ENCODE data around the gene POGLUT3.
A peak's percentile ranks its signal among the peaks of the same experiment; 100 is the strongest.

POGLUT3 gene

GRCh38 chr11:108498816-108499408 lies 728 bp upstream of the POGLUT3 start:
- DNase-seq: no peak

GRCh38 chr11:108497317-108498045 lies 703 bp downstream of the POGLUT3 start:
- peak in 1 of 2 experiments; percentile 16 for DNase-seq

- DNase-seq: no peak
Observed at GRCh38 chr11:108496643-108497256, 1.4 kb downstream of the POGLUT3 start.

GRCh38 chr11:108495326-108495725 lies 2.9 kb downstream of the POGLUT3 start:
- no peak for DNase-seq

GRCh38 chr11:108494182-108494581 lies 4.0 kb downstream of the POGLUT3 start:
- no peak for DNase-seq

- no peak for DNase-seq
Observed at GRCh38 chr11:108491936-108492335, 6.2 kb downstream of the POGLUT3 start.

GRCh38 chr11:108486828-108487227 lies 11.4 kb downstream of the POGLUT3 start:
- DNase-seq: no peak

- DNase-seq: no peak
Observed at GRCh38 chr11:108486331-108486730, 11.9 kb downstream of the POGLUT3 start.

GRCh38 chr11:108483163-108483562 lies 15.0 kb downstream of the POGLUT3 start:
- no peak for DNase-seq

GRCh38 chr11:108474664-108475463 lies 23.3 kb downstream of the POGLUT3 start:
- DNase-seq: no peak

- DNase-seq: no peak
Observed at GRCh38 chr11:108472681-108473080, 25.5 kb downstream of the POGLUT3 start.

- no peak for DNase-seq
Observed at GRCh38 chr11:108468478-108468864, 29.7 kb downstream of the POGLUT3 start.

- DNase-seq: peak; percentile 90 to 97
Observed at GRCh38 chr11:108467091-108467823, 30.9 kb downstream of the POGLUT3 start, which contains the start of gene C11orf65. C11orf65 (minus strand) TSS chr11:108467529; CDS start chr11:108461559, 5,970 bp downstream.

- DNase-seq: no peak
Observed at GRCh38 chr11:108466405-108466804, 31.8 kb downstream of the POGLUT3 start.

- no peak for DNase-seq
Observed at GRCh38 chr11:108453207-108453835, 44.9 kb downstream of the POGLUT3 start.
